ENCODE measurements around the gene LPIN1.

DNA sequence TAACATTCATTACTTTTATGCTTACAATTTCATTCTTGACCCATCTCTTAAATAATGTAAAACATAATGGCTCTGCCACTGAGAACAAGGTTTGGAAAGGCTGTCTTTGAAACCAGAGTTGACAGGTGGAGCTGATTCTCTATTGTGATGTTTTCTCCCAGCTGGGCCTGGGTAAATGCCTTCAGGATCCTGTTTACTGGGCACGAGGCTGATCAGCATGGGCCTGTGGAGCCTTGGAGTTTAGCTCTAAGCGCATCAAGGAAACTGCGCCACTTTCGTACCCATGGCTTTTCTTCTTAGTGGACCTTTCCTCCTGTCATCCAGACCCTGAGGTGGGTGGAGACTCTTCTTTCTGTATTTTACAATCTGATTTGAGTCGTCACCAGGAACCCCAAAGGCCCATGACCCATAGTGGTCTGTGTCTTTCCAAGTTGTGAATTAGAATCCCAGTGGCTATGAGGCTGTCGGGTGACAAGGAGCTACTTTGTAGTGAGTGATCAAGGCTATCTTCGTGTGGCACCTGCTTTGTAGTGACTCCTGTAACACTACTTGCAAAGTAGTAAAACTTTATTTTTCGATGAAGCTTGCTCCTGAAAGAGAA, 123.1 kb downstream of the LPIN1 start:
- no peak for TF ChIP-seq POLR2A (IDR thresholded peaks at IDR 0.05)
- TF ChIP-seq, protein P1, sequence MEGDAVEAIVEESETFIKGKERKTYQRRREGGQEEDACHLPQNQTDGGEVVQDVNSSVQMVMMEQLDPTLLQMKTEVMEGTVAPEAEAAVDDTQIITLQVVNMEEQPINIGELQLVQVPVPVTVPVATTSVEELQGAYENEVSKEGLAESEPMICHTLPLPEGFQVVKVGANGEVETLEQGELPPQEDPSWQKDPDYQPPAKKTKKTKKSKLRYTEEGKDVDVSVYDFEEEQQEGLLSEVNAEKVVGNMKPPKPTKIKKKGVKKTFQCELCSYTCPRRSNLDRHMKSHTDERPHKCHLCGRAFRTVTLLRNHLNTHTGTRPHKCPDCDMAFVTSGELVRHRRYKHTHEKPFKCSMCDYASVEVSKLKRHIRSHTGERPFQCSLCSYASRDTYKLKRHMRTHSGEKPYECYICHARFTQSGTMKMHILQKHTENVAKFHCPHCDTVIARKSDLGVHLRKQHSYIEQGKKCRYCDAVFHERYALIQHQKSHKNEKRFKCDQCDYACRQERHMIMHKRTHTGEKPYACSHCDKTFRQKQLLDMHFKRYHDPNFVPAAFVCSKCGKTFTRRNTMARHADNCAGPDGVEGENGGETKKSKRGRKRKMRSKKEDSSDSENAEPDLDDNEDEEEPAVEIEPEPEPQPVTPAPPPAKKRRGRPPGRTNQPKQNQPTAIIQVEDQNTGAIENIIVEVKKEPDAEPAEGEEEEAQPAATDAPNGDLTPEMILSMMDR (IDR thresholded peaks at IDR 0.05 in 8 of 11, conservative IDR thresholded peaks at IDR 0.05 in 3 of 11): no peak
